ENCODE measurements around the gene SEMA3D.

The SEMA3D gene

GRCh38 chr7:85062651-85063050 lies 124.2 kb downstream of the SEMA3D start:
- H3K4me3 ChIP-seq (ENCODE audit: low read depth, low read length): no peak overlapping the region
- no peaks in the 10 kb centered on the region for H3K9me3 ChIP-seq (ENCODE audit: control insufficient read depth, insufficient read depth, low read length)
- no peaks in the 10 kb centered on the region for H3K27me3 ChIP-seq (ENCODE audit: control insufficient read depth, insufficient read depth, low read length)
- H3K27ac ChIP-seq (ENCODE audit: low read depth, low read length): no peak overlapping the region
- no peaks in the 10 kb centered on the region for H3K36me3 ChIP-seq (ENCODE audit: control insufficient read depth, insufficient read depth, low read length)
- peaks cover 7% of the 10 kb centered on the region; the same call in 1 of the 2 replicates for H3K4me1 ChIP-seq (ENCODE audit: control insufficient read depth, insufficient read depth, low read length)
- H3K9ac ChIP-seq (ENCODE audit: low read depth, low read length): no peak overlapping the region

GRCh38 chr7:85061456-85061855 lies 125.4 kb downstream of the SEMA3D start:
- H3K9ac ChIP-seq (ENCODE audit: low read depth, low read length): no peak overlapping the region

GRCh38 chr7:85060696-85061095 lies 126.2 kb downstream of the SEMA3D start:
- H3K27me3 ChIP-seq (ENCODE audit: control insufficient read depth, insufficient read depth, low read length): no peaks in the 10 kb centered on the region
- no peak overlapping the region for H3K27ac ChIP-seq (ENCODE audit: low read depth, low read length)
- H3K4me1 ChIP-seq (ENCODE audit: control insufficient read depth, insufficient read depth, low read length): peaks cover under 1% of the 10 kb centered on the region; the same call in 1 of the 2 replicates
- H3K9me3 ChIP-seq (ENCODE audit: control insufficient read depth, insufficient read depth, low read length): no peaks in the 10 kb centered on the region
- H3K9ac ChIP-seq (ENCODE audit: low read depth, low read length): no peak overlapping the region
- no peak overlapping the region for H3K4me3 ChIP-seq (ENCODE audit: low read depth, low read length)
- no peaks in the 10 kb centered on the region for H3K36me3 ChIP-seq (ENCODE audit: control insufficient read depth, insufficient read depth, low read length)

More at GRCh38 chr7:85061456-85061855, 125.4 kb downstream of the SEMA3D start:
- peaks cover 7% of the 10 kb centered on the region; the same call in 1 of the 2 replicates for H3K4me1 ChIP-seq (ENCODE audit: control insufficient read depth, insufficient read depth, low read length)
- no peaks in the 10 kb centered on the region for H3K27me3 ChIP-seq (ENCODE audit: control insufficient read depth, insufficient read depth, low read length)
- H3K4me3 ChIP-seq (ENCODE audit: low read depth, low read length): no peak overlapping the region
- no peaks in the 10 kb centered on the region for H3K36me3 ChIP-seq (ENCODE audit: control insufficient read depth, insufficient read depth, low read length)
- H3K27ac ChIP-seq (ENCODE audit: low read depth, low read length): no peak overlapping the region
- H3K9me3 ChIP-seq (ENCODE audit: control insufficient read depth, insufficient read depth, low read length): no peaks in the 10 kb centered on the region

- H3K9me3 ChIP-seq (ENCODE audit: control insufficient read depth, insufficient read depth, low read length): no peaks in the 10 kb centered on the region
- H3K36me3 ChIP-seq (ENCODE audit: control insufficient read depth, insufficient read depth, low read length): no peaks in the 10 kb centered on the region
- no peak overlapping the region for H3K4me3 ChIP-seq (ENCODE audit: low read depth, low read length)
- no peak overlapping the region for H3K27ac ChIP-seq (ENCODE audit: low read depth, low read length)
- H3K4me1 ChIP-seq (ENCODE audit: control insufficient read depth, insufficient read depth, low read length): peaks cover 8% of the 10 kb centered on the region
- H3K27me3 ChIP-seq (ENCODE audit: control insufficient read depth, insufficient read depth, low read length): no peaks in the 10 kb centered on the region
- no peak overlapping the region for H3K9ac ChIP-seq (ENCODE audit: low read depth, low read length)
Observed at GRCh38 chr7:85055906-85056305, 130.9 kb downstream of the SEMA3D start.

- H3K9me3 ChIP-seq (ENCODE audit: control insufficient read depth, insufficient read depth, low read length): no peaks in the 10 kb centered on the region
- no peak overlapping the region for H3K27ac ChIP-seq (ENCODE audit: low read depth, low read length)
- no peaks in the 10 kb centered on the region for H3K27me3 ChIP-seq (ENCODE audit: control insufficient read depth, insufficient read depth, low read length)
- peaks cover 8% of the 10 kb centered on the region for H3K4me1 ChIP-seq (ENCODE audit: control insufficient read depth, insufficient read depth, low read length)
- H3K36me3 ChIP-seq (ENCODE audit: control insufficient read depth, insufficient read depth, low read length): no peaks in the 10 kb centered on the region
- H3K9ac ChIP-seq (ENCODE audit: low read depth, low read length): no peak overlapping the region
- no peak overlapping the region for H3K4me3 ChIP-seq (ENCODE audit: low read depth, low read length)
Observed at GRCh38 chr7:85055196-85055595, 131.7 kb downstream of the SEMA3D start.

- Histone ChIP-seq H3K9ac (ENCODE audit: low read depth, low read length) (no peak overlapping the region), H3K36me3 (ENCODE audit: control insufficient read depth, insufficient read depth, low read length) (no peaks in the 10 kb centered on the region), H3K27ac (ENCODE audit: low read depth, low read length) (peak overlapping the region; percentile 17), H3K9me3 (ENCODE audit: control insufficient read depth, insufficient read depth, low read length) (no peaks in the 10 kb centered on the region), H3K4me3 (ENCODE audit: low read depth, low read length) (no peak overlapping the region), H3K4me1 (ENCODE audit: control insufficient read depth, insufficient read depth, low read length) (peaks cover 17% of the 10 kb centered on the region), H3K27me3 (ENCODE audit: control insufficient read depth, insufficient read depth, low read length) (no peaks in the 10 kb centered on the region)
Observed at GRCh38 chr7:85054306-85054705, 132.6 kb downstream of the SEMA3D start.

- Histone ChIP-seq H3K9ac (ENCODE audit: low read depth, low read length) (no peak overlapping the region), H3K9me3 (ENCODE audit: control insufficient read depth, insufficient read depth, low read length) (no peaks in the 10 kb centered on the region), H3K27me3 (ENCODE audit: control insufficient read depth, insufficient read depth, low read length) (no peaks in the 10 kb centered on the region), H3K4me3 (ENCODE audit: low read depth, low read length) (no peak overlapping the region), H3K27ac (ENCODE audit: low read depth, low read length) (no peak overlapping the region), H3K36me3 (ENCODE audit: control insufficient read depth, insufficient read depth, low read length) (no peaks in the 10 kb centered on the region), H3K4me1 (ENCODE audit: control insufficient read depth, insufficient read depth, low read length) (peaks cover 19% of the 10 kb centered on the region)
Observed at GRCh38 chr7:85052894-85053293, 134.0 kb downstream of the SEMA3D start.

GRCh38 chr7:85052056-85052737 lies 134.7 kb downstream of the SEMA3D start:
- H3K9me3 ChIP-seq (ENCODE audit: control insufficient read depth, insufficient read depth, low read length): no peaks in the 10 kb centered on the region
- H3K4me1 ChIP-seq (ENCODE audit: control insufficient read depth, insufficient read depth, low read length): peaks cover 19% of the 10 kb centered on the region
- no peak overlapping the region for H3K27ac ChIP-seq (ENCODE audit: low read depth, low read length)
- H3K27me3 ChIP-seq (ENCODE audit: control insufficient read depth, insufficient read depth, low read length): no peaks in the 10 kb centered on the region
- no peak overlapping the region for H3K9ac ChIP-seq (ENCODE audit: low read depth, low read length)
- no peaks in the 10 kb centered on the region for H3K36me3 ChIP-seq (ENCODE audit: control insufficient read depth, insufficient read depth, low read length)
- no peak overlapping the region for H3K4me3 ChIP-seq (ENCODE audit: low read depth, low read length)

GRCh38 chr7:85046534-85046933 lies 140.3 kb downstream of the SEMA3D start:
- H3K9ac ChIP-seq (ENCODE audit: low read depth, low read length): no peak overlapping the region
- H3K27ac ChIP-seq (ENCODE audit: low read depth, low read length): no peak overlapping the region
- H3K9me3 ChIP-seq (ENCODE audit: control insufficient read depth, insufficient read depth, low read length): no peaks in the 10 kb centered on the region
- H3K4me1 ChIP-seq (ENCODE audit: control insufficient read depth, insufficient read depth, low read length): peaks cover 15% of the 10 kb centered on the region; the same call in 1 of the 2 replicates
- no peaks in the 10 kb centered on the region for H3K27me3 ChIP-seq (ENCODE audit: control insufficient read depth, insufficient read depth, low read length)
- no peaks in the 10 kb centered on the region for H3K36me3 ChIP-seq (ENCODE audit: control insufficient read depth, insufficient read depth, low read length)
- H3K4me3 ChIP-seq (ENCODE audit: low read depth, low read length): no peak overlapping the region

GRCh38 chr7:85041605-85042216 lies 145.1 kb downstream of the SEMA3D start:
- Histone ChIP-seq H3K4me3 (ENCODE audit: low read depth, low read length) (no peak overlapping the region), H3K27me3 (ENCODE audit: control insufficient read depth, insufficient read depth, low read length) (no peaks in the 10 kb centered on the region)

GRCh38 chr7:85039196-85039923 lies 147.5 kb downstream of the SEMA3D start:
- Histone ChIP-seq H3K9ac (ENCODE audit: low read depth, low read length) (no peak overlapping the region), H3K36me3 (ENCODE audit: control insufficient read depth, insufficient read depth, low read length) (no peaks in the 10 kb centered on the region), H3K27ac (ENCODE audit: low read depth, low read length) (no peak overlapping the region), H3K9me3 (ENCODE audit: control insufficient read depth, insufficient read depth, low read length) (no peaks in the 10 kb centered on the region), H3K4me1 (ENCODE audit: control insufficient read depth, insufficient read depth, low read length) (no peaks in the 10 kb centered on the region), H3K4me3 (ENCODE audit: low read depth, low read length) (no peak overlapping the region), H3K27me3 (ENCODE audit: control insufficient read depth, insufficient read depth, low read length) (no peaks in the 10 kb centered on the region)

More at GRCh38 chr7:85041605-85042216, 145.1 kb downstream of the SEMA3D start:
- Histone ChIP-seq H3K9ac (ENCODE audit: low read depth, low read length) (no peak overlapping the region), H3K9me3 (ENCODE audit: control insufficient read depth, insufficient read depth, low read length) (no peaks in the 10 kb centered on the region), H3K36me3 (ENCODE audit: control insufficient read depth, insufficient read depth, low read length) (no peaks in the 10 kb centered on the region), H3K4me1 (ENCODE audit: control insufficient read depth, insufficient read depth, low read length) (peaks cover 4% of the 10 kb centered on the region; the same call in 1 of the 2 replicates), H3K27ac (ENCODE audit: low read depth, low read length) (no peak overlapping the region)
